HFF-Myc (cell line): ENCODE results near the gene CDC42BPG.
A peak's percentile ranks its signal among the peaks of the same experiment; 100 is the strongest.

Source experiments
- DNase-seq: peaks from one replicate; pipeline ENCODE4 v3.0.0-alpha.2; 2011; ENCODE audit warnings: low read depth; ENCODE audit errors: extremely low read depth
- H3K4me3 ChIP-seq: replicated peaks from 2 replicates; pipeline ENCODE4 v1.5.1; 2011; ENCODE audit warnings: low read depth, mild to moderate bottlenecking, control low read depth, low read length
- CTCF ChIP-seq: IDR thresholded peaks from 2 replicates; pipeline ENCODE4 v1.5.1; 2012; ENCODE audit warnings: mild to moderate bottlenecking, low read depth, low read length, control low read depth; ENCODE audit errors: missing control alignments

The CDC42BPG gene

GRCh38 chr11:64777449-64778222 lies 66.8 kb downstream of the CDC42BPG start:
- TF ChIP-seq CTCF: no peak
- no peak for DNase-seq
- H3K4me3 ChIP-seq: peak overlapping the region; percentile 93

GRCh38 chr11:64776875-64777274 lies 67.6 kb downstream of the CDC42BPG start:
- TF ChIP-seq CTCF: no peak
- peak overlapping the region; percentile 93 for H3K4me3 ChIP-seq
- DNase-seq: no peak

- H3K4me3 ChIP-seq: peak overlapping the region; percentile 93
- no peak for DNase-seq
- TF ChIP-seq CTCF: no peak
Measured at GRCh38 chr11:64776425-64776824, 68.0 kb downstream of the CDC42BPG start.

- no peak for DNase-seq
- no peak for TF ChIP-seq CTCF
- H3K4me3 ChIP-seq: no peak overlapping the region
Measured at GRCh38 chr11:64774144-64774543, 70.3 kb downstream of the CDC42BPG start.
